ENCODE results near the gene MSTO1.

DNA sequence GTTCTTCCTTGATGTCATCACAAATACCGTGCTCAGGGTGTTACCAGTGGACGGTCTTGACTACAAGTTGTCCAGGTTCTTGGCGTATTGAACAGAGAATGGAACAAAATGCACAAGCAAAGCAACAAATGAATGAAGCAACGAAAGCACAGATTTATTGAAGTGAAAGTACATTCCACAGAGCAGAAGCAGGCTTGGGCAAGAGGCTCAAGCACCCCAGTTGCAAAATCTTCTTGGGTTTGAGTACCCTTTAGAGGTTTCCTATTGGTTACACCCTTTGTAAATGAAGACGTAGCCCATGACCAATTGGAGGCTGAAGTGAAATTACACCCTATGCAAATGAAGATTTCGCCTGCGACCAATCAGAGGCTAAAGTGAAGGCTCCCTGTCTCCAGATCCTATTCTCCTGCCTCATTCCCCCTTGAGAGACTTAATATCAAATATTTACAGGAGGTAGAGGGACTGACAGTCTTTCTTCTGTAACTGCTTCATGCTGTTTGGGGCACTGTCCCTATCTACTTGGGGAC, 40.3 kb downstream of the MSTO1 start:
- TF ChIP-seq CTCF (conservative IDR thresholded peaks at IDR 0.05; ENCODE audit: low read length) (no peak), EZH2phosphoT487 (IDR thresholded peaks at IDR 0.05; ENCODE audit: borderline replicate concordance, low read depth, low read length) (no peak)

Data from OCI-LY7 (cell line).